HUES6 (cell line): ENCODE results near the gene GLP2R.
"Not testable (repeated sequence)": the region's sequence is repeated elsewhere in the genome, so short reads cannot be mapped to it uniquely, and the experiment has no call there.

Source experiments
- H3K27ac ChIP-seq: 2 replicates; pipeline ENCODE4 v1.7.0; 2013; ENCODE audit warnings: low read depth, mild to moderate bottlenecking, low read length, inconsistent platforms
- H3K27me3 ChIP-seq: 2 replicates; pipeline ENCODE4 v1.6.1; 2013; ENCODE audit warnings: low read length; ENCODE audit not compliant: control insufficient read depth, insufficient read depth
- H3K36me3 ChIP-seq: 2 replicates; pipeline ENCODE4 v1.6.1; 2013; ENCODE audit warnings: low read length; ENCODE audit not compliant: control insufficient read depth, insufficient read depth
- H3K4me1 ChIP-seq: 2 replicates; pipeline ENCODE4 v1.6.1; 2013; ENCODE audit warnings: low read length; ENCODE audit not compliant: control insufficient read depth, insufficient read depth
- H3K4me3 ChIP-seq: 2 replicates; pipeline ENCODE4 v1.5.1; 2013; ENCODE audit warnings: low read depth, low read length
- H3K9ac ChIP-seq: one replicate; pipeline ENCODE4 v1.6.1; 2013; ENCODE audit warnings: mild to moderate bottlenecking, low read length
- H3K9me3 ChIP-seq: 2 replicates; pipeline ENCODE4 v1.6.1; 2013; ENCODE audit warnings: low read depth, low read length; ENCODE audit not compliant: control insufficient read depth, insufficient read depth

Gene GLP2R

GRCh38 chr17:9907883-9908648, 82.3 kb downstream of the GLP2R start:
- no peaks in the 10 kb centered on the region for H3K36me3 ChIP-seq
- no peak overlapping the region for H3K9ac ChIP-seq
- no peak overlapping the region for H3K4me3 ChIP-seq
- no peaks in the 10 kb centered on the region for H3K27me3 ChIP-seq
- H3K4me1 ChIP-seq: peaks cover 11% of the 10 kb centered on the region; the same call in 1 of the 2 replicates
- no peaks in the 10 kb centered on the region for H3K9me3 ChIP-seq
- no peak overlapping the region for H3K27ac ChIP-seq

- Histone ChIP-seq H3K4me3 (no peak overlapping the region), H3K4me1 (peaks cover 11% of the 10 kb centered on the region; the same call in 1 of the 2 replicates), H3K27ac (no peak overlapping the region), H3K36me3 (no peaks in the 10 kb centered on the region), H3K9me3 (no peaks in the 10 kb centered on the region), H3K27me3 (no peaks in the 10 kb centered on the region), H3K9ac (no peak overlapping the region)
Observed at GRCh38 chr17:9908649-9909042, 82.9 kb downstream of the GLP2R start.

GRCh38 chr17:9911089-9911488, 85.4 kb downstream of the GLP2R start:
- Histone ChIP-seq H3K4me1 (peaks cover 11% of the 10 kb centered on the region; the same call in 1 of the 2 replicates), H3K27me3 (no peaks in the 10 kb centered on the region), H3K9ac (no peak overlapping the region), H3K9me3 (no peaks in the 10 kb centered on the region), H3K36me3 (no peaks in the 10 kb centered on the region), H3K27ac (no peak overlapping the region), H3K4me3 (no peak overlapping the region)

GRCh38 chr17:9912121-9913099, 86.7 kb downstream of the GLP2R start:
- H3K9me3 ChIP-seq: no peaks in the 10 kb centered on the region
- no peak overlapping the region for H3K4me3 ChIP-seq
- H3K9ac ChIP-seq: no peak overlapping the region
- H3K27me3 ChIP-seq: no peaks in the 10 kb centered on the region
- H3K36me3 ChIP-seq: no peaks in the 10 kb centered on the region
- no peak overlapping the region for H3K27ac ChIP-seq
- H3K4me1 ChIP-seq: peaks cover 11% of the 10 kb centered on the region; the same call in 1 of the 2 replicates

GRCh38 chr17:9913476-9913875, 87.8 kb downstream of the GLP2R start:
- H3K4me1 ChIP-seq: 0 out of 2 replicates have a peak, but pooled peaks cover 3% of the 10 kb centered on the region
- no peak overlapping the region for H3K27ac ChIP-seq
- H3K4me3 ChIP-seq: no peak overlapping the region
- H3K27me3 ChIP-seq: no peaks in the 10 kb centered on the region
- H3K9ac ChIP-seq: no peak overlapping the region
- H3K36me3 ChIP-seq: no peaks in the 10 kb centered on the region
- no peaks in the 10 kb centered on the region for H3K9me3 ChIP-seq

GRCh38 chr17:9916108-9916507, 90.4 kb downstream of the GLP2R start:
- Histone ChIP-seq H3K9me3 (no peaks in the 10 kb centered on the region), H3K27ac (no peak overlapping the region), H3K36me3 (no peaks in the 10 kb centered on the region), H3K4me3 (no peak overlapping the region), H3K9ac (no peak overlapping the region), H3K27me3 (no peaks in the 10 kb centered on the region), H3K4me1 (no peaks in the 10 kb centered on the region)

GRCh38 chr17:9917131-9917530, 91.4 kb downstream of the GLP2R start:
- no peaks in the 10 kb centered on the region for H3K9me3 ChIP-seq
- no peaks in the 10 kb centered on the region for H3K27me3 ChIP-seq
- H3K27ac ChIP-seq: no peak overlapping the region
- H3K9ac ChIP-seq: no peak overlapping the region
- H3K4me3 ChIP-seq: no peak overlapping the region
- no peaks in the 10 kb centered on the region for H3K4me1 ChIP-seq
- no peaks in the 10 kb centered on the region for H3K36me3 ChIP-seq

GRCh38 chr17:9917801-9918200, 92.1 kb downstream of the GLP2R start:
- Histone ChIP-seq H3K4me3 (no peak overlapping the region), H3K9ac (no peak overlapping the region), H3K27me3 (no peaks in the 10 kb centered on the region), H3K36me3 (no peaks in the 10 kb centered on the region), H3K9me3 (no peaks in the 10 kb centered on the region), H3K27ac (no peak overlapping the region), H3K4me1 (no peaks in the 10 kb centered on the region)

- Histone ChIP-seq H3K27me3 (no peaks in the 10 kb centered on the region), H3K4me1 (no peaks in the 10 kb centered on the region), H3K27ac (no peak overlapping the region), H3K9me3 (no peaks in the 10 kb centered on the region), H3K36me3 (no peaks in the 10 kb centered on the region), H3K9ac (no peak overlapping the region), H3K4me3 (no peak overlapping the region)
Observed at GRCh38 chr17:9918352-9918751, 92.6 kb downstream of the GLP2R start.

GRCh38 chr17:9918804-9919352, 93.2 kb downstream of the GLP2R start:
- Histone ChIP-seq H3K4me3 (no peak overlapping the region), H3K27me3 (no peaks in the 10 kb centered on the region), H3K4me1 (no peaks in the 10 kb centered on the region), H3K9me3 (no peaks in the 10 kb centered on the region), H3K27ac (no peak overlapping the region), H3K9ac (no peak overlapping the region), H3K36me3 (no peaks in the 10 kb centered on the region)

- not testable (repeated sequence) for H3K27ac ChIP-seq, H3K36me3 ChIP-seq, H3K4me1 ChIP-seq, H3K4me3 ChIP-seq, H3K9me3 ChIP-seq, H3K27me3 ChIP-seq, H3K9ac ChIP-seq
Observed at GRCh38 chr17:9921216-9921615, 95.5 kb downstream of the GLP2R start.
